ENCODE data around the gene MSH6. TPM values are rescaled to one million over a fixed set of nuclear protein-coding genes. Genes with fewer than 3 reads are reported as not detected.
"Not testable (repeated sequence)": the region's sequence is repeated elsewhere in the genome, so short reads cannot be mapped to it uniquely, and the experiment has no call there.

Gene MSH6
- total RNA-seq, 6 experiments from 2014 or later = 19.7 to 34.7 (median 23.0) TPM

- no peak overlapping the region for H3K4me3 ChIP-seq
- no peaks in the 10 kb centered on the region for H3K27me3 ChIP-seq
- no peak overlapping the region for H3K27ac ChIP-seq
- H3K36me3 ChIP-seq = no peaks in the 10 kb centered on the region
- DNase-seq = no peak
- peak; percentile 53 to 70 (median 58) for ATAC-seq
- H3K9me3 ChIP-seq = no peaks in the 10 kb centered on the region
- intact Hi-C loops (cut with DNase I) = no loop called here
- WGBS (ENCODE audit: insufficient coverage, low coverage, low lambda C conversion rate, missing lambda C conversion rate) = 29% methylated on average over 2 of the region's 2 CpGs
- peaks cover 0 to 6% (median 2%) of the 10 kb centered on the region in 4 donors for H3K4me1 ChIP-seq
- TF ChIP-seq CTCF (IDR thresholded peaks at IDR 0.05) (no peak), POLR2A (IDR thresholded peaks at IDR 0.05) (no peak)
Observed at GRCh38 chr2:47849368-47849767, 66.4 kb downstream of the MSH6 start.

- 92% methylated on average over 1 of the region's 1 CpG for WGBS (ENCODE audit: insufficient coverage, low coverage, low lambda C conversion rate, missing lambda C conversion rate)
- ATAC-seq (no peak), DNase-seq (no peak)
- H3K9me3 ChIP-seq = no peaks in the 10 kb centered on the region
- H3K4me3 ChIP-seq = no peak overlapping the region
- peaks cover 0 to 6% (median 2%) of the 10 kb centered on the region in 4 donors for H3K4me1 ChIP-seq
- no peaks in the 10 kb centered on the region for H3K36me3 ChIP-seq
- intact Hi-C loops (cut with DNase I) = loop anchor here in 1 of 2 donors (10.0 kb wide), 1 partner anchor 255 kb away; no protein-coding TSS in a partner anchor
- no peaks in the 10 kb centered on the region for H3K27me3 ChIP-seq
- no peak overlapping the region for H3K27ac ChIP-seq
- TF ChIP-seq POLR2A (IDR thresholded peaks at IDR 0.05) (no peak), CTCF (IDR thresholded peaks at IDR 0.05) (no peak)
Observed at GRCh38 chr2:47850198-47850597, 67.3 kb downstream of the MSH6 start.

DNA sequence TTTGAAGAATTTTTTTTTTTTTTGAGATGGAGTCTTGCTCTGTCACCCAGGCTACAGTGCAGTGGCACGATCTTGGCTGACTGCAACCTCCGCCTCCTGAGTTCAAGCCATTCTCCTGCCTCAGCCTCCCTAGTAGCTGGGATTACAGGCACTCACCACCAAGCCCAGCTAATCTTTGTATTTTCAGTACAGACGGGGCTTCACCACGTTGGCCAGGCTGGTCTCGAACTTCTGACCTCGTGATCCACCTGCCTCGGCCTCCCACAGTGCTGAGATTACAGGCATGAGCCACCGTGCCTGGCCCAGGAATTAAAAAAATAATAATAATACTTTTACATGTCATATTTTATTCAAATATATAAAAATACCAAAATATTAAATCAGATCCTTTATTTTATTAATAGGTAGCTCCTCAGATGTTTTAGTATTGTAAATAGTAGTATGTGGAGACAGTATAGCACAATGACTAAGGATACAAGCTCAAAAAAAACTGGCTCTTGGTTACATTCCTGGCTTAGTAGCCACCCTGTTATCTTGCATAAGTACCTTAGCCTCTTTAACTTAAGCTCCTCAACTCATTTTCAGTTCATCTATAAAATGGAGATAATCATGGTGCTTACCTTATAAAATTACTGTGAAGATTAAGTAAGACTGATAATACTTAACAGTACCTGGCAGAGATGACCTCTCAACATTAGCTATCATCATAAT lies 70.3 kb downstream of the MSH6 start:
- WGBS (ENCODE audit: insufficient coverage, low coverage, low lambda C conversion rate, missing lambda C conversion rate) = 89% methylated on average over 8 of the region's 8 CpGs
- not testable (repeated sequence) for ATAC-seq, H3K9me3 ChIP-seq, H3K27me3 ChIP-seq, H3K27ac ChIP-seq, H3K4me3 ChIP-seq, H3K36me3 ChIP-seq, DNase-seq
- intact Hi-C loops (cut with DNase I) = loop anchor here in 1 of 2 donors (10.0 kb wide), 1 partner anchor 252 kb away; no protein-coding TSS in a partner anchor
- peaks cover 0 to 15% (median 6%) of the 10 kb centered on the region in 4 donors for H3K4me1 ChIP-seq

Small RNA genes within 50 kb of the gene (small RNA-seq; reads per million reads assigned to genes)
- gene RF00026 (0 reads per million in 2 experiments), gene RPL36AP15 (0 reads per million in 2 experiments)

Other genes starting within 250 kb of the MSH6 start
- gene KCNK12, start 212.2 kb upstream of the MSH6 start, total RNA-seq = not detected
- 10 to 100 TPM; 15.2 to 28.7 (median 24.0) TPM for gene FBXO11, start 123.4 kb downstream of the MSH6 start, total RNA-seq